GM19240 (cell line): Measurements from ENCODE around the gene ENHO.
A peak's percentile ranks its signal among the peaks of the same experiment; 100 is the strongest.

Experiments used
- DNase-seq: peaks from one replicate; pipeline ENCODE4 v3.0.0; 2011; ENCODE audit warnings: low spot score; ENCODE audit not compliant: insufficient read length

Gene ENHO

GRCh38 chr9:34555936-34556525 lies 33.2 kb upstream of the ENHO start:
- DNase-seq: no peak

- no peak for DNase-seq
Measured at GRCh38 chr9:34555500-34555899, 32.7 kb upstream of the ENHO start.

- no peak for DNase-seq
Measured at GRCh38 chr9:34555002-34555348, 32.2 kb upstream of the ENHO start.

GRCh38 chr9:34554211-34555001 lies 31.6 kb upstream of the ENHO start:
- no peak for DNase-seq

GRCh38 chr9:34553511-34554021 lies 30.8 kb upstream of the ENHO start:
- DNase-seq: no peak

GRCh38 chr9:34552986-34553385 lies 30.2 kb upstream of the ENHO start:
- DNase-seq: no peak

- DNase-seq: no peak
Measured at GRCh38 chr9:34552606-34552981, 29.8 kb upstream of the ENHO start.

- no peak for DNase-seq
Measured at GRCh38 chr9:34551751-34552605, 29.2 kb upstream of the ENHO start.

- no peak for DNase-seq
Measured at GRCh38 chr9:34550681-34551270, 28.0 kb upstream of the ENHO start.

GRCh38 chr9:34550016-34550680 lies 27.4 kb upstream of the ENHO start:
- no peak for DNase-seq

GRCh38 chr9:34549407-34549732 lies 26.6 kb upstream of the ENHO start:
- DNase-seq: no peak

- peak; percentile 40 for DNase-seq
Measured at GRCh38 chr9:34547960-34548611, 25.3 kb upstream of the ENHO start.

- no peak for DNase-seq
Measured at GRCh38 chr9:34546834-34547827, 24.3 kb upstream of the ENHO start.

- DNase-seq: no peak
Measured at GRCh38 chr9:34546102-34546833, 23.5 kb upstream of the ENHO start.

- no peak for DNase-seq
Measured at GRCh38 chr9:34545497-34545896, 22.7 kb upstream of the ENHO start.

- DNase-seq: no peak
Measured at GRCh38 chr9:34544035-34544434, 21.2 kb upstream of the ENHO start.

GRCh38 chr9:34541540-34541939 lies 18.8 kb upstream of the ENHO start:
- no peak for DNase-seq

- no peak for DNase-seq
Measured at GRCh38 chr9:34540827-34541226, 18.0 kb upstream of the ENHO start.

- no peak for DNase-seq
Measured at GRCh38 chr9:34536685-34537084, 13.9 kb upstream of the ENHO start.
